Hematopoietic multipotent progenitor cell treated with erythropoietin and hydrocortisone succinate and interleukin-3 and kit ligand, for 15 days (in vitro differentiated cells): ENCODE results near the gene GRB10.
"Not testable (repeated sequence)": the region's sequence is repeated elsewhere in the genome, so short reads cannot be mapped to it uniquely, and the experiment has no call there.

ENCODE experiments used
- DNase-seq: peaks from one replicate; pipeline ENCODE4 v3.0.0-alpha.2; 2015; ENCODE audit warnings: low spot score

GRB10 gene

DNA sequence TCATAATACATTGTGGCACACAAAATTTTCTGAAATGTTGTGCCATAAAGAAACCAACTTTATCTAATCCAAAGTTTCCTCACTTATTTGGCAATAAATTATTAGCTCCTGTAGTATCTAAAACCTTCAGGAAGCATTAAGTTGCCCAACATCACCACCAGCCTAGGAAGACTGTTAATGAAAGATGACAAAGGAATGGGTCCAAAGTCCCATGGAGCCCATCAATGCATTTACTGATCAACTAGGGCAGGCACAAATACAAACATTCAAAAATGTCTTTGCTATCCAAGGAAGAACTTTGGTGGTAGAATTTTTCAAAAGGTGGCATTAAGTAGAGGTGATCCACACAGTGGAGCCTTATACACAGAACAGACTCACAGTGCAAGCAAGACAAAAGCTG lies 4.5 kb downstream of the GRB10 start:
- no peak for DNase-seq

DNA sequence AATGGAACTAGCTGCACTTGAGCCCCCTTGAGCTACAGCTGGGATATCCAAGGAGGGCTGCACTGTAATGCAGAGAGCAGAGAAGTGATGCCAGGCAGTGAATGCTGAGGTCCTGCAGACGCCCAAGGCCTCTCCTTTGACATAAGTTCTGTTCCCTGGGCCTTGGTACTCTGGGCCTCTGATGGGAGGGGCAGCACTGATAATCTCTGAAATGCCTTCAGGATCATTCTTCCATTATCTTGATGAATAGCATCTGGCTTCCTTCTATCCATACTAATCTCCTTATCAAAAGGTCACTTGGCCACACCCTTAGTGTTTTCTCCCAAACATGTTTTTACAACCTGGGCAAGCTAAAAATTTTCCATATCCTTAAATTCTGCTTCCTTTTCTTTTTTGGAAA lies 6.9 kb downstream of the GRB10 start:
- no peak for DNase-seq

DNA sequence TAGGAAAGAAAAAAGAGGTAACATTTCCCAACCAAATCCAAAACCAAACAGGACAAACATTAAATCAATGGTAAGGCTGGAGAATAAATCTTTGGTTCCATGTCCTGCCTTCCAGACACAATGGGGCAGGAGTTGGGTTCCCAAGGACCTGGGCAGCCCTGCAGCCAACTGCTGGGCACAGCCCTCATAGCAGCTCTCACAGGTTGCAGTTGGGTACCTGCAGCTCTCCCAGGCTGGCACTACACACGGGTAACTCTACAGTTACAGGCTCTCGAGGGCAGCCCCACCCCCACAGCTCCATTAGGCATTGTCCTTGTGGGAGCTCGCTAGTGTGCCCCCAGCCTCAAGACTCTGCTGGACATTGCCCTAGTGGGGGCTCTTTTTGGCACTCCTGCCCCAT lies 7.5 kb downstream of the GRB10 start:
- DNase-seq: no peak

DNA sequence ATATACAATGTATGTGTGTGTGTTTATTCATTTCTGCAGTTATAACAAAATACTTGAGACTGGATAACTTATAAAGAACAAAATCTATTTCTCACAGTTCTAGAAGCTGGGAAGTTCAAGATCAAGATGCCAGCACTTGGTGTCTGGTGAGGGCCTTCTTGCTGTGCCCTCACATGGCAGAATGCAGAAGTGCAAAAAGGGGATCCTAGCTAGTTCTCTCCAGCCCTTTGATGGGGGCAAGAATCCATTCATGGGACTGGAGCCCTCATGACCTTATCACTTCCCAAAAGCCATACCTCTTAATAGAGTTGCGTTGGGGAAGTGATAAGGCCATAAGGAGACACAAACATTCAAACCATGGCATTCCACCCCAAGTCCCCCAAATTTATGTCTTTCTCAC lies 8.4 kb downstream of the GRB10 start:
- DNase-seq: no peak

DNA sequence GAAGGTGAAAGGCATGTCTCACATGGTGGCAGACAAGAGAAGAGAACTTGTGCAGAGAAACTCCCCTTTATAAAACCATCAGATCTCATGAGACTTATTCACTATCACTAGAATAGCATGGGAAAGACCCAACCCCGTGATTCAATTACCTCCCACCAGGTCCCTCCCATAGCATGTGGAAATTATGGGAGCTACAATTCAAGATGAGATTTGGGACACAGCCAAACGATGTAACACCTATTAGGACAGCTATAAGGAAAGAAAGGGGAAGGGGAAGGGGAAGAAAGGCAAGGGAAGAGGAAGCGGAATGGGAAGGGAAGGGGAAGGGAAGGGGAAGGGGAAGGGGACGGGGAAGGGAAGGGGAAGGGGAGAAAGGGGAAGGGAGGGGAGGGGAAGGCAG lies 9.6 kb downstream of the GRB10 start:
- DNase-seq: not testable (repeated sequence)

DNA sequence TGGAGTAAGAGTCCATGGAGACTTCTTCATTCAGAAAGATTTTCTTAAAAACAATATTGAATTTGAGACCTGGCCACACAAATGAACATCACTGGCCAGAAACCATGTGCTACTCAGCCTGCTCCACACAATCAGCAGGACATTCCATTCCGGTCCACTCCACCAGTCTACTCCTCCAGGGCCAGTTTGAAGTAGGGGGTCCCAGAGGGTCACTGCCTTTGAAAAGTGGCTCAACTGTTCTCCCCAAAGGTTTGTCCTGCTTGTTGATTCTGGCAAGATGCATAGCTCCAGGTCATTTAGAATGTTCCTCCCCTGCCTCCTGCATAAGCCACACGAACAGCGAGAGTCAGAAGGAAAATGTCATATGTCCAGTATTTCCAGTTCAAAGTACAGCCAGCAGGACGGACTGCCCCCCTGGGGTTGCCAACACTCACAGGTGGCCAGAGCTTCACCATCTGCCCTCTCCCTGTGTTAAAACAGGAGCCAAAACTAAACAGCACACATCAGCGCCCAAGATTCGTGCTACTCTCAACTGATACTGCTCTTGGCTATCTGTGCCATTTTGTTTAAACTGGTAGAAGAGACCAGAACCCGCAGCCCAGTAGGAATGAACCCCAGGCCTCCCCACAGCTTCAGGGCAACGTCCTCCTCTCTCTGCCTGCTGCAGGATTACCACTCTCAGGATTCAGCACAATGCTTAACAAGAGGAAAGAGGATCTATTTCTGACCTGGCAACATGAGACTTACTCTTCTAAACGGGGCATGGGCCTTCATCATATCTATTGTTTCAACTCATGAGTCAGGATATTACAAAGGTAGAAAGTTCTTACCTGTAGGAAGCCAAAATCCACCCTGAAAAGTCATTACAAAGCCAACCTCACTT lies 11.3 kb downstream of the GRB10 start:
- DNase-seq: no peak

DNA sequence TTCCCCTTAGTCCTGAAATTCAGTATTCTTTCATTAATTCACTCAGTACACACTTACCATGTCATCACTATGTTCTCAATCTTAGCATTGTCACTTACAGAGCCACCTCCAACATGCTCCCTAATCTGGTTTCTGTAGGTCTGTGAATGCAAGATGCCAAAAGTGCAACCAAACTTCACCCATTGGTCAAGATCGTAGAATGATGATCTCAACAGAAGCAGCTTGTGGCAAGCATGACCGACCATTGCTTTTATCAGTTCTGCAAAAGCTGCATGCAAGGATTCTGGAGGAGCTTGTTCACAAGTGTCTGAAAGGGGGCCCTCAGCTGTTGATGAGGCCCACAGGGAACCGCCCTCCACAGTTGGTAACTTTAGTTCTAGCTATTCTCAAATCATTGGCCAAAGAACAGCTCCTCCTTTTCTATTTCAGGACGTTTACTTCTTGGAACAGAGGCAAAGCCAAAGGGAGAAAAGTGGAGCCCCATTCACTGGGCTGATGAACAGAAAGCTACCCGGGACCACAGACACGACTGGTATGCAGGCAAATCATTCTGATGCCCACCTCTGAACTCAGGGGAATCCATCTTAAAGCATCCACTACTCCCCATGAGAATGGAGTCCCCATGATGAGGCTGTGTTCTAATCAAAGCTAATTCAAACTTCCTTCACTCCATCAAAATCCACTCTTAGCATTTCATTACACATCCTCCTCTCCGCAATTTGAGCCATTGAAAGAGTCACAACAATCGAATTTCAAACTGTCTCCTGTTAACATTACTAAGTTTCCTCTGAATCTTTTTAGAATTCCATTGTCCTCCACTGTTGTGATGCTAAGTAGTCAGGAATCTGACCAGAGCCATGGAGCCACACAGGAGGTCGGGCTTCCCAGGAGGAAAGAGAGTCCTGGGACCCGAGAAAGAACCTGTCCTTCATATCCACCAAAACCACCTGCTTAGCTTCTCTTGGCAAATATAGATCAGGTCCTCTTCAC lies 13.9 kb downstream of the GRB10 start:
- DNase-seq: peak; percentile 7

DNA sequence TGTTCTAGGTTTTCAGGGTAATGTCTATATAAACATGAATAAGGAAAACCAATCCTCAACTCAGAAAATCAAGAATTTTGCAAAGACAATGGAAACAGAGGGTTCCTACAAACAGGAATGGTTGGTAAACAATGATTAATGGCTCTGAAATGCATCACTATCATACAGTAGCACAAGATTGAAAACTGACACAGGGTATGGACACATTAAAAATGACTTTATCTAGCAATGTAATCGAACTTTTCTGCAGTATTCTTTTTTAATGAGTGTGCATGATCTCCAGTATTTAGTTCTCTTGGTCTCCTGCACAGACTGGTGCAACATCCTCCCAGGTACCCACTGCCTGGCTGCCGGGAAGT lies 15.9 kb downstream of the GRB10 start:
- DNase-seq: no peak

DNA sequence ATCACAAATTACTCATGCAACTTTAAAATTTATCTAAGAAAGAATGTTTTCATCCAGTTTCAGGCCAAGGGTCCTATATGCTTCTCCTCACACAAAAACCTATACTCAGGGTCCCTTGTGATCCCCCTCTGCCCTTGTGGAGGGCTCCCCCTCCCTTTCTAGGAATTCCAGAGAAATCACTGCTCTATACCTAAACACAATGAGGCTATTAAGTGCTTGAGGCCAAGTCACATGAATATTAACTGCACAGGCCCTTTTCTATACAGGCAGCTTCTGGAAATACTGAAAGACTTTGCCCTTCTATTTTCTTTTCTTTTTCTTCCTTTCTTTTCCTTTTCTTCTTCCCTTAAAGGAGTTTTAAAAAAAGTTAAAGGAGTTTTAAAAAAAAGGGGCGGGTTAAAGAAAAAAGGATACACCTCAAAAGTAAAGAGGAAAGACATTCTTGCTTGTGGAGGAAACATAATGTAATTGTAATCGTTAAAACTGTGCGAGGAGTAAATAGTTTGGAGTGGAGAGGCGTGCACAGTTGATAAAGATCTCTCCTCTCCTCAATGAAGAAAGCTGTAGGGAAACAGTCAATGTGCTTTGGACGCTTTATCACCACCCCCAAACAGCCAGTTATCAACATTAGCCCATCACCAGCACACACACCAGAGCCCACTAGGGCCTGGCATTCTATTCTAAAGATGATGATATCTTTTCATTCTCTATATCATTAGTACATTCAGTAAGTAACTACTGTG lies 16.4 kb downstream of the GRB10 start:
- DNase-seq: no peak

DNA sequence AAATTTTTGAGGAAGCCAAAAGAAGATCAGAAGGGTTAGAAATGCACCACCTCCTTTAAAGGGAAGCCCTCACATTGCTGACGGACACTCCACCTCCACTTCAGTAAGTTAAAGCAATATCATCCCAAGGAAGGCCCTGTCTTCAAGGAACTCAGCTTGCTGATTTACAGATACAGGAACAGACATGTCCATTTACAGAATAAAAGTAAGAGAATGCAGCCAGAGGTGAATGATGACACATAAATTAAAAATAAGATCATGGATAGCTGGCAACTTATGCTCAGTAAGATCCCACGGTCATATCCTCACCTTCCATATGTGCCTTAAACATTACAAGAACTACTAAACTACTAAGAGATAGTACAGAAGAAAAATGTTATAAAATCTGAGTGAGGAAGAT lies 20.4 kb downstream of the GRB10 start:
- DNase-seq: no peak

DNA sequence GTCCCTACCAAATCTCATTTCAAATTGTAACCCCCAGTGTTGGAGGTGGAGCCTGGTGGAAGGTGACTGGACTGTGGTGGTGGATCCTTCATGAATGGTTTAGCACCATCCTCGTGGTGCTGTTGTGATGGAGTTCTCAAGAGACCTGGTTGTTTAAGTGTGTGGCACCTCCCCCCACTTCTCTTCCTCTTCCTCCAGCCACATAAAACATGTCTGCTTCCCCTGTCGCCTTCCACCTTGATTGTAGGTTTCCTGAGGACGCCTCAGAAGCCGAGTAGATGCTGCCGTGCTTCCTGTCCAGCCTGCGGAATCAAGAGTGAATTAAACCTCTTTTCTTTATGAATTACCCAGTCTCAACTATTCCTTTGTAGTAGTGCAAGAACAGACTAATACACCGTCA lies 21.0 kb downstream of the GRB10 start:
- DNase-seq: no peak

DNA sequence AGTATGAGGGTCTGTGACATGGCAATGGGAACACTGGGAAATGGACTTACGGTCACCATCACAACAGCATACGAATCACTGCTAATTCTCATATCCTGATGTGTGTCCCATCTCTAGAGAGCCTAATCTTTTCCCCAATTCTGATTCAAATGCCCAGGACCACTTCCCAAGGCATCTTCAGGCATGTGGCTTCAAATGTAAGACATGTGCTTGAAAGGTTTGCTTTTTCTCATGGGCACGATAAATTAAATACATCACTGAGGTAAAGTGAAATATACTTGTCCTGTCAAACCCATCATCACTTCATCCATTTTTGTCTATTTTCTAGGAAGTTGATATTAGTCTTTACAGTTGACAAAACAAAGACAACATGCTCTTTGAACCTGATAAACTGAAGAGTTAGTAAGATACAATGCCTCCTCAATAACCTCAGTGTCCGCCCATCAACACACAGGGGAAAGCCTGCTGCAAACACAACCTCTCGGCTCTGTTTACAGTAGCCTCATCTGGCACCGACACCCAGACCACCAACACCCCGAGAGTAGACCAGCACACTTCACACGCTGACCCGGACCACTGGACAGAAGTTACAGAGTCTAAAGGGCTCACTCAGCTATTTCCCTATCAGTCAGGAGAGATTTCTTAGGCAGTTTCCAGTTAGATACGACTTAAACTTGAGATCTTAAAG lies 24.8 kb downstream of the GRB10 start:
- no peak for DNase-seq

DNA sequence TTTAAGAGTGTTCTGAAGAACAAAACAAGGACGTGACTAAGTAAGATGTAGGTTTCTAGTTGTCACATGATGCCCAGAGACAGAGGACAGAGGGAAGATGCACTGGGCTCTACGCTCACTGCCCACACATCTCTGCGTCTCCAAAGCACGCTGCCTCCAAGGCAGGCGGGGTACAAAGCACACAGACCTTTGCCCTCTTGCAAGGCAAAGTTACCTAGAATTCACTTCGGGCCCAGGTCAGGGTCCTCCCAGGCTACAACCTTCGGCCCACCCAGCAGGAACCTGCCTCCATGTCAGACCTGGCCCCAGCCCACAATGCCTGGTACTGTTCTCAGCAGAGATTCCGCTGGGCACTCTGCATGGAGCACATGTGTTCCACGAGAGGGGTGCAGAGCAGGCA lies 26.5 kb downstream of the GRB10 start:
- DNase-seq: no peak

DNA sequence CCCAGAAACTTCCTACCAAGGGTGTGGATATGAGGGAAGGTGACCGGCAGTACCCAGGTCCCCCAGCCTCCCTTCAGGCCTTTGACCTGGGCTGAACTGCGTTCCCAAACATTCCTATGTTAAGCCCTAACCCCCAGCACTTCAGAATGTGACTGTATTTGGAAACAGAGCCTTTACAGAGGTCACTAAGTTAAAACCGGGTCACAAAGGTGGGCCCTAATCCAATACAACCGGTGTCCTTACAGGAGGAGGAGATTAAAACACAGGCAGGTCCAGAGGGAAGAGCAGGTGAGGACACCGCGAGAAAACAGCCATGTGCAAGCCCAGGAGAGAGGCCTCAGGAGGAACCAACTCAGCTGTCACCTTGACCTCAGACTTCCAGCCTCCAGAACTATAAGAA lies 28.0 kb downstream of the GRB10 start:
- DNase-seq: no peak

DNA sequence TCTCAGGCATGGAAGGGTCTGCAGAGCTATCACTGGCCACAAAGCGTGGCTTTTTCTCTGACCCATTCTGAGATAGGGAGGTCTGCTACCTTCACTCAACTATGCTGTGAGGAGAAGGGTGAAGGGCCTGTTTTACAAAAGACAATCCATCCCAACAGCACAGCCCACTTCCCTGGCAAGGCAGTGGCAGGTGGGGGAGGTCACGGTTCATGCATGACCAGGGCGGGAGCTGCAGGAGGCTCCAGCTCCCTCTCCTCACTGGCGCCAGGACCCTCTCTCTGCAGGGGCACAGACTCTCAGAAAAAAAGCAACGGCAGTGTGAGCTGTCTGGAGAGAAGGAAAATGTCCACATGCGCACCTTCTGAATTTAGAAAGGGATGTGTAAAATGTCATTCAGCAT lies 28.5 kb downstream of the GRB10 start:
- no peak for DNase-seq

DNA sequence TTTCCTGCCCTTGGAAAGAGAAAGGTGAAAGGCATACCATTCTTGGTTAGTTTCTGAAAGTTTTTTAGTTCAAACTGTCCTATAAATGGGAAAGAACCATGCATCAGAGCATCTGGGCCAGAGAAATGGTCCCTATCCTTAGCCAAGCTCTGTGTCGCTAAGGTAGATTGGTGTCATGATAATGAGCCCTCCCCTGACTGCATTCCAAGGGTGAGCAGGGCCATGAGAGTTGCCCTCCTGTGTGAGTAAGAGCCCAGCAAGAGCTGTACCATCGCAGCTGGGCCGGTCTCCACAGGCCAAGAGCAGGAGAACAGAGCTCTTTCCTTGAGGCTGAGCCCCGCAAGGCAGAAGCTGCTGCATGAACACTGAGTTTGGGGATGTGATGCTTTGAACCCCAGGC lies 30.3 kb downstream of the GRB10 start:
- DNase-seq: no peak

DNA sequence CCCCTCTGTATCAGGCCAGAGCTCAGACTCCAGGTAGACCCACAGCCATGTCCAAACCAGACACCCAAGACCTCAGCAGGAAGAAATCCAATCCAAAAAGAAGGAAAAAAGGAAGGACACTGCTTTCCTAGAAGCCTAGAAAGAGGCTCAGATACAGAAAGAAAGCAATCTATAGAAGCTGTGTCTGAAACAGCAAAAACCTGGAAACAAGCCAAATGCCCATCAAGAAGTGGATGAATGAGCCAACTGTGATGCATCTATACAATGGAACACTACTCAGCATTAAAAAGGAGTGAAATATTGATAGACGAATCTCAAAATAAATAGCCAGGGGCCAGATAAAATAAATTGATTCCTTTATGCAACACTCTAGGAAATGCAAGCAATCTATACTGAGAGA lies 31.6 kb downstream of the GRB10 start:
- DNase-seq: no peak

DNA sequence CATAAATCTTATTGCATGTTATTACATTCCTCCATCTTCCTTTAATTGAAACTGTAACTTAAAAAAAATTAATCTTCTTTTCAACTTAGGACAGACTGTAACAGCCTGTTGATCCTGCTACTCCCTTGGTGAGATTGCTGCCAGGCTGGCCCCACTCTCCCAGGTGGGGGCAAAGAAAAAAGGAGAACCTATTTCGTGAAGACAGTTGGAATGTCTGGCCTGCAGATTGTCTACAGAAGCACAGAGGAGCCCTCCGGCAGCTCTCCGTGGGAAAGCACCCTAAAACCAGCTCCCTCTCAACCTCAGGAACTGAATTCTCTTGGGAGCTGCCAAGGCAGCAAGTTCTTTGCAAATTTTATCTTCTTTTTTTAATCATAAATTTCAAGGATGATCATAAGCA lies 32.8 kb downstream of the GRB10 start:
- DNase-seq: no peak

DNA sequence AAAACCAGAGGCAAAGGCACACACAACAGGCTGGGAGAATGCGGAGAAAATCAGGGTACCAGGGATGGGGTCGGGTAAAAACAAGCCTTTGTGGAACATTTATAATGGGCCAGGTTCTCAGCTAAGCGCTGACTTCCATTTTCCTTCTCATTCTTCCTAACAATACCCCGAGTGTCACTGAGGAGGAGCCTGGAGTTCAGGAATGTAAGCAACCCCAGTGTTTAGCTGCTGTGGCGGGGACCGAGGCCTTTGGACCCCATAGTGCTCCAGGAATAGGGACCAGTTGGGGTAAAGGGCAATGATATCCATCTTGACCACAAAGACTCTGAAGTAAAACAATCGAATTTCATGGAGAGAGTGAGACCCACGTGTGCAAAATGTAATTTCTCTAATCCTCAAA lies 34.2 kb downstream of the GRB10 start:
- DNase-seq: no peak

DNA sequence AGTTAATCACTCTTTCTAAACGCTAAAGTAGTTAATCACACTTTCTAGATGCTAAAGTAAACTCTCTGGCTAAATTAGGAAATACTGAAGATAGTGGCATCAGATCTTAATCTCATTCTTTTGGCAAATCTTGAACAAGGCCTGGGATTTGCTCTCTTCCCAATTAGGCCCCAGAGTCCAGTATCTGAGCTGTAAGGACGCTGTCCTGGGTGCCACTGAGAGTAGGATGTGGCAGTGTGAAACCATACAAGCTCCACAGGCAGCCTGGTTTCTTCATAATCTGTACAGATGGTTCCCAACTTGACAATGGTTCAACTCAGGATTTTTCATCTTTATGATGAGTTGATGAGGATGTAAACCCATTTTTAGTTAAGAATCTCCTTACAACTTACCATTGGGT lies 36.9 kb downstream of the GRB10 start:
- DNase-seq: no peak

DNA sequence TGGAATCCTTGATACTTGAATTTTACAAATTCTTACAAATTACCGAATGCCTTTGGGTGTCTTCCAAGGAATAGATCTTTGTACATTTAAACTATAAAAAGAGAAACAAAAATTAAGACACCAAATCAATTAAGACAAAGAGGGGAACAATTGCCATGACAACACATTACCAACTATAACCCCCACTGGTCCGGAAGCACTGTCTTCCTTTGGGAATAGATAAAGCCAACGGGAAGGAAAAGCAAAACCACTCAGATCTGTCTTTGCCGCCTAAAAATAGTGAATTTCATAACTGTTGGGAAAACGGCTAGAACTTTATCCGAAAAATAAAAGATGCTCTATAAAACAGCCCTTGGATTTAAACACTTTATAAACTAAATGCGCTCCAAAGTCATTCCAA lies 37.4 kb downstream of the GRB10 start:
- DNase-seq: no peak

DNA sequence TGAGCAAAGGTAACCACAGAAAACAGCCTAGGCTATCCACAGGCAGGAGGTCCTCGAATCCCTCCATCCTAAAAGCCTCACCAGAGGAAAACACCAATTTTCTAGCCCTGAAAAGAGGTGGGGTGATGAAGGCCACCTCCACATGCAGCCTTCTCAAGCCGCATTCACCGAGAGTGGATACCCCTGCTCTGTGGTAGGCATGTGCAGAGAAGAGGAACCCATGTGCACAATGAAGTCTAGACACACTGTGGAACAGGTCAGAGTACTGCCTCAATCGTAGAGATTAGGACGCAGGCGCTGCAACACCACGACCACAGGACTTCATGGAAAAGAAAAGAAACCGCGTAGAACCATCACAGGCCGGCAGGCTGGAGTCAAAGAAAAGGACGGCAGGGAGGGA lies 38.8 kb downstream of the GRB10 start:
- DNase-seq: no peak
